DMS53 treated with DMSO at 0.1 percent for 48 hours (cell line): ENCODE data around the gene KAT2A.
"Not testable (repeated sequence)": the region's sequence is repeated elsewhere in the genome, so short reads cannot be mapped to it uniquely, and the experiment has no call there.

ENCODE experiments used
- DNase-seq: peaks from one replicate; lab custom pipeline; 2025; ENCODE audit not compliant: unreplicated experiment; lab: John Stamatoyannopoulos, UW

The KAT2A gene

DNA sequence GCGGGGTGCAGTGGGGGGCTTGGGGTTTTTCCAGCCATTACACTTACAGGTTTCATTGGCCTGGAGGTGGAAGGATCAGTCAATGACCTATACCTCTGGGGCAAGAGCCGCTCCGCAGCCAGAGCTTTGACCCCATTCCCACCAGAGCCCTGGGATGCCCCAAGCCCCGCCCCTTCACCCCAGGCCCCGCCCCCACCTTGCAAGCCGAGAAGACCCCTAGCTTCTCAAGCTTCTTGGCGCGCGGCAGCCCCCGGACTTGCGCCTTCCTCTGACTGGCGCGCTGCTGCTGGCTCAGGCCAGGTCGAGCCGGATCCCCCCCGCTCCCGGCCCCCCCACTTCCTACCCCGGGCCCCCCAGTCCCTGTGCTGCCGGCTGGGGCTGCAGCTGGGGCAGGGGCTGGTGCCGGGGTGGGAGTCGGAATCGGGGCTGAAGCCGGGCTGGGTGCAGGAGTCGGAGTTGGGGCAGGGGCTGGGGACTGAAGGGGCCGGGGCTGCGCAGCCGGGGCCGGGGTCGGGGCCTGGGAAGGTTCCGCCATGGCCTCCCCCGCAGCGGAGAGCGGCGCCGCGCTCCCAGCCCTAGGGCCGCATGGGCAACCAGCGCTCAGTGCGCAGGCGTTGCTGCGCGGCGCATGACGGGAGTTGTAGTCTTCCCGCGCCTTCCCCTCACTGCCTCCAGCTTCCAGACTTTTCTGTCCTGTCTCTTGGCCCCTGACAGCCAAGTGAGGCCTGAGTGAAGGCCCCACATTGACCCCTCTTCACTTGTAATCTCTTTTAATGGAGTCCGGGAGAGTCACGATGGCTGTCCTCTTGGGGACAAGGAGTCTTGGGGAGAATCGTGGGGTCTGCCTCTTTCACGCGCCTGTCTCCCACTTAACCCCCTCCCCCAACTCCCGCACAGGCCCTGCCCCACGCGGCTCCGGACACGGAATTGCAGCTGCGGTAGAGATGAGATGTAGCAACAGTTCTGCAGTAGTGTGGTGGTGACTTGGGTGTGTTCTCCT lies at the start of gene KAT2A:
Gene KAT2A (minus strand): TSS at position 598 of the 1,000 bp plus-strand sequence. CDS start 63 bp downstream, at position 535.
- peak; percentile 54 for DNase-seq

DNA sequence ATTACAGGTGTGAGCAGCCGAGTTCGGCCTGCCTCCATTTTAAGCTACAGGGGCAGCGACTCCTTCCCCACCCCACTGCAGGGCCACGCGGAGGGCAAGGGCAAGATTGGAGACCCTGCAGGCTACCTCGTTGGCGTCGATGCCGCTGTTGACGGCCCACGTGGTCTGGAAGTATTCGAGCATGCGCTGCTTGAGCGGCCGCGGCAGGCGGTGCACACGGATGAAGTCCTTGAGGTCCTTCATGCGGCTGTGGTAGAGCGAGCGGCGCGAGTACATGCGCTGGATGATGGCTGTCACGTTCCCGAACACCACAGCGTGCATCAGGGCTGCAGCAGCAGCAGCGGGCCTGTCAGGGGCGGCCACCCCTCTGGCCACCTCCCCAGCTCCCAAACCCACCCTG lies 48.2 kb upstream of the KAT2A start:
- no peak for DNase-seq

DNA sequence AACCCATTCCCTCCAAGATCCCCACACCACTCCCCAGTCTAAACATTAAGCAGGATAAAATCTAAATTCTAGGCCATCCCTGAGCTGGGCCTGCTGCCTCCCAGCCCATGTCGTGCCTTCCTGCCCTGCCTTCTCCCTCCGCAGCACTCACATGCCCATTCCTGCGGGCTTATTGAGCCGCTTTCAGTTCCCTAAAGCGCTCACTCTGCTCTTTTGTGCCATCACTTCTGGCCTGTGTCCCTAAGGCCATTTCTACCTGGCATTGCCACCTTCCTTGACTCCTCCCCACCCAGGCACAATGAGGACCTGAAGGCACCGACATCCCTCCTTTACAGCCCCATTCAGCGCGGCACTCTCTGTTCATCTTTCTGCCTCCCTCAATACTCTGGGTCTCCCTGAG lies 46.6 kb upstream of the KAT2A start:
- no peak for DNase-seq

DNA sequence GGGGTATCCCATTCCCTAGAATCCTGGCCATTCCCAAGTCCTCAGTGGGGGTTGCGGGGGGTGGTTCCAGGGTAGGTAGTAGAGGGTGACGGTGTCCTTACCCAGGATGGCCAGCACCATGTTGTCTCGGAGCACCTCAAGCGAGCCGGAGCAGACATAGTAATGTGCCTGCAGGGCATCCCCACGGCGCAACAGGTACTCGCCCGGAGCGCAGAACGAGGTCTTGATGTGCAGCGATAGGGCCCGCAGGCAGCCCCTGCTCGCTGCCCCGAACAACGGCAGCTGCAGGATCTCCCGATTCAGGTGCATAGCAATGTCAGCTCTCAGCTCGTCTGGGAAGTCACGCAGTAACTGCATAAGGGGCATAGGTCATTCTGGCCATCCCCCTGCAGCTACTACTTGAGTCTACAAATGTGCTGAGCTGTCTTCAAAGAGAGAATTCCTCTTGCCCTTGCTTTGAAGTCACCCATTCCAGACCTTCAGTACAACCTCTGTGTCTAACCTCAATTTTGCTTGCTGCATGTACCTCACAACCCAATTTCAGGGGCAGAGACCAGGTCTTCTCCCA lies 45.1 kb upstream of the KAT2A start:
- DNase-seq, result no peak

DNA sequence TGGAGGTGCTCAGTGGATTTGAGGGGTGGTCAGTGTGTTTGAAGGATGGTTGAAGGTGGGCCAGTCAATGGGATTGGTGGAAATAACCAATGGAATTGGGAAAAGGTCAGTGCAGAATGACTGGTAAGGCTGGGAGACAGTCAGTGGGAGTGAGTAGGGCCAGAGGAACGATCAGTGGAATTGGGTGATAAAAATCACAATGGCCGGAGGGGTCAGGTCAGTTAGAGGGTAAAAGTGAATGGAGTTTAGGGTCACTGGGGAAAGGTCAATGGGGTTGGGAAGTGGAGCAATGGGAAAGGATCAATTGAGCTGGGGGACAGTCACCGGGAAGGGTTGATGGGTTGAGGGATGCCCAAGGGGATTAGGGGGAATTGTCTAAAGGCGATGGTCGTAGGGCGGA lies 44.6 kb upstream of the KAT2A start:
- DNase-seq, result no peak

DNA sequence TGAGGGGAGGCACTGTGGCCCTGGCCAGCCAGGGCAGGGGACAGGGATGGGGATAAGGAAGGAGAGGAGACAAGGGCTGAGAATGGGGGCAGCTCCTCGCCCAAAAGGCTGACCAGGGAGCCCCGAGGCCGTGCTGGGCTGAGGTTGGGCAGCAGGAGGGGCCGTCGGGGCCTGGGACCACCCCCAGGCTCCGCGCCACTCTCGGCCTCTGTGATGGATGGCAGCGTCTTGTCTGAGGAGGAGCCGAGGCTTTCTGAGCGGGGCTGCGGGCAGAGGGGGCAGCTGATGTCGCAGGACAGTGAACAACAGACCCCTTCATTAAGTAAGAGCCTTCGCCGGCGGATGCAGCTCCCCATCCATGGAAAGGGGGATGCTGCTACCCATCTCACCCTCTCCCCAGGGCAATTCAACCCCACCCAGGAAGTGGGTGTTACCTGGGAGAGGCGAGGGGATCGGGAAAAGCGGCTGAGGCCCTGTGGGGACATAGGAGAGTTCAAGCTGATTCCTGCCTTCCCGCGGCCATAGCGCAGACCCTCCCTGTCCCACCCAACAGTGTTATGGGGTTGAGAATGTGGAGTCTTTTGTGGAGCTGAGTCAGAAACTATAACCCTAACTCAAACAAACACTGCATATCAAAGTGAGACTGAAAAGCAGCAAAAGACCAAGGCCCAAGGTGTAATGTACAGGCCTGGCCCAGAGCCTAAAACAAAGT lies 42.7 kb upstream of the KAT2A start:
- DNase-seq, result no peak

DNA sequence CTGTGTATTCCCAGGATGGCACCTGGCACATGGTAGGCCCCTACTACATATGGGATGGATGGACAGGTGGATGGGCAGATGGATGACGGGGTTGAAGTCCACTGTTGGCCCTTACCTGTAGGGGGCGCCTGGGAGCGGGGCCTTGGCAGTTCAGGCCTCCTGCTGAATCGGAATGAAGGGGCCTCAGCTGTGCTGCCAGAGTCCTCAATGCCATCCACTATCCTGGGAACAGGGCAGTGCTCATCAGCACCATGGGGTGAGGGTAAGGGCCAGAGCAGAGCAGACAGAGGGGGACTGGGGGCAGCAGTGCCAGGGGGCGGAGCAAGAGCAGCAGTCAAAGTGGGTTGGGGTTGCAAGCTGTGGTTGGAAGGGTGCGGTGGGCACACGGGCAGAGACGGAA lies 41.9 kb upstream of the KAT2A start:
- DNase-seq, result no peak

DNA sequence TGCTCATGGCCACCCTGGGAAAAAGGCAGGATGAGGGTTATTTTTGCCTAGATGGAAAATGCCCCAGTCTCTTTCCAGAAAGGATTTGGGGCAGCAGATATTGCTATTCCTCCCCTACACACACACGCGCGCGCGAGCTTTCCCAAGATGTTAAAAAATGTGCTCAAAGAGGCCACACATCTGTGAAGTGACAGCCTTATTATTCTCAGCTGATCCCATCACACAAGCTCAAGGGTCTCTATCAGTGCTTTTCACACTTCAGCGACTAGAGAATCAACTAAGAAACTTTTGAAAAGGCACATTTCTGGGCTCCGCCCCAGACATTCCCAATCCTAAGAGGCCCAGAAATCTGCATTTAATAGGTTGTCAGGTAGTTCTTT lies 39.4 kb upstream of the KAT2A start:
- no peak for DNase-seq

DNA sequence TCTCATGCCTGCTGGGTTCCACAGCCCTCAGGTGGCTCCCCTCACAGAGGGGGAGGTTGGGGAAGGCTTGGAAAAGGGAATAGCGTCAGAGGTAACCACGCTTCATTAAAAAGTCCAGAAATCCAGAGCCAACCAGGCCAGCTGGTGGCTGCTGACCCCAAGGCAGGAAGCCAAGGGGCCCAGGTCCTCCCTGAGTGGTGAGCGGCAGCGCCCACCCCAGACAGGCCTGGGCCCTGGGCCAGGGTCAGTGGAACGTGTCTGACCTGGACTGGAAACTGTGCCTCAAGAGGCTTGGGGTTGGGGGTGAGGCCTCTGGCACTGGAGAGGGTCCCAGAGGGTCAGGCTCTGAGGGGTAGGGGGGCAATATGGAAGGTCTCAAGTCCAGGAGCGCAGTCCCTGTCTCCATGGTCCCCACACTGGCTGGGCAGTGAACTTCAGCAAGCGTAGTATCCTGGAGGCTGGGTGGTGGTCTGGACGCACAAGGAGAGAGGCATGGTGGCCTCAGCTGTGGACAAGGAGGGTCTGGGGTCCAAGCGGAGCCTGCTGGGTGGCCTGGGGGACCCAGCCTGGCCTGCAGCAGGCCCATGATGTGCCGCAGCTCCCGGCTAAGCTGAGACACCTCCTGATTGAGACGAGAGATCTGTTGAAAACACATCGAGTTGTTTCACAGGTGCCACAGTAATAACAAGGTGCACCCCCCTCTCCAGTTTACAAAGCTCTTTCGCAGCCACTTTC lies 38.8 kb upstream of the KAT2A start:
- no peak for DNase-seq

DNA sequence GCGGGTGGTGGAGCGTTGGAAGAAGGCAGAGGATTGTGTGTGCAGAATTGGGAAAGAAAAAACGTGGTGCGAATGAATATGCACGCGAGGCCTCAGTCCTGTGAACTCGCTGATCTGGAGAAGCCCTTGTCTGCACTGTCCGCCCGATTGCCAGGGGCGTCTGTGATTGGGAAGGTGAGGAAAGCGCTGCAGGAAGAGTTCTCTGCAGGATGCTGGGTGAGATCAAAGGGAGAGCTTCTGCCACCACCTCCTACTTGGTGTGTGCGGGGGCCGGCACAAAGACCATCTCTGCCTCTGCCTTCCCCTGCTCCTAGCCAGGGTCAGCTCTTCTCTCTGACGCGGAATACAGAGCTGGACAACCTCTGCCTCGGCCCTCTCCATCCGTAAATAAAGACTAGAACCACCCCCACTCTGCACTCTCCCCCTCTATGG lies 34.5 kb upstream of the KAT2A start:
- DNase-seq, result no peak

DNA sequence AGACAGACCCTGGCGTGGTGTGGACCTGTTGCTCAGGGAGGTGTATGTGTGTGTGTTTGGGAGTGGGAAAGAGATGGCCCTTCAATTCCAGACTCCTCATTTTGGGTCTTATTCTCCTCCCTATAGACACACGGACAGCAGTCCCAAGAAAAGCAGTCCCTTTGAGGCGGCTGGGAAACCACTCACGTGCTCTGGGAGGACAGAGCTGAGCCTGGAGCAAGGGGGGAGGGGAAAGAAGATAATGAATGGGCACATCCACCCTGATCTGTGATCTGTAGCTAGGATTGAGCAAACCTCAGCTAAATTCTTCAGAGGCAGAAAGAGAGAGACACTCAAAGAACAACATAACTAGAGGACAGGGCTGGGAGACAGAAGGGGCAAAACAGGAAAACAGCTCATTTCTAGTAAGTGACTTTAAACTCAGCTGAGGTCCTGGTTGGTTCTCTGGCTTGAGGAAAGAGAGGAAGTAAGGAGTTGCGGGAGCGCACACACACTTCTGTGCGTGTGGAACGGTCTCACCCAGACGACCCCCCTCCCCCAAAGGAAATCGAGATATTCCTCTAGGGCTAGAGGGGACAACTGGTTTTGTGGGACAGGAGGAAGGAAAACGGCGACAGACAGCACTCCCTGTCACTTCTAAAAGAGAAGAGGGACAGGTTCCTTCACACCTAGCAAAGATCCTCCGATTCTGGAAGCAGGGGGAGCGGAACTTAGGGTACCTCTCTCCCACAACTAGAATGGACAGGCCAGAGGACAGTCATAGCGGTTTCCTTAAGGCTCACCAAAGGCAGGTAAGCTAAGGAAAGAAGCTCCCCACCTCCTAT lies 33.0 kb upstream of the KAT2A start:
- no peak for DNase-seq

DNA sequence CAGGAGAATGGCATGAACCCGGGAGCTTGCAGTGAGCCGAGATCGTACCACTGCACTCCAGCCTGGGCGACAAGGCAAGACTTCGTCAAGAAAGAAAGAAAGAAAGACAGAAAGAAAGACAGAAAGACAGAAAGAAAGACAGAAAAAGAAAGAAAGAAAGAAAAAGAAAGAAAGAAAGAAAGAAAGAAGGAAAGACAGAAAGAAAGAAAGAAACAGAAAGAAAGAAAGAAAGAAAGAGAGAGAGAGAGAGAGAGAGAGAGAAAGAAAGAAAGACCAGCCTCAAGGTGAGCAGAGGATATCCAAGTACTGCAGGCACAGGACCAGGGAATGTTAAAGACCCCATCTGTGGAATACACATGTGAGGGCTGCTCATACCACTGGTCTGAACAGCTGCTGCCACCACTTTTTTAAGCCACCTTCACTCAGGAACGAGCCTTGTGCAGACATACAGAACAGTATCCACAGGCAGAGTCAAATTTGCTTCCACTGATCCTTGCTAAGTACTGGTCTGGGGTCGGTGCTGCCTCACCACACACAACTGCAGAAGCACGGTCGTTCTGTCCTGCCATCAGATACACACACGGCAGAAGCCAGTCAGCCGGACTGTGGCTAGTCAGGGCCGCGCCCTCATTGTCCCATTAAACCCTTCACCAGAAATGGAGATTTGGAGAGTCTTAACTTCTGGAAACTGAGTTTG lies 25.9 kb upstream of the KAT2A start:
- no peak for DNase-seq

DNA sequence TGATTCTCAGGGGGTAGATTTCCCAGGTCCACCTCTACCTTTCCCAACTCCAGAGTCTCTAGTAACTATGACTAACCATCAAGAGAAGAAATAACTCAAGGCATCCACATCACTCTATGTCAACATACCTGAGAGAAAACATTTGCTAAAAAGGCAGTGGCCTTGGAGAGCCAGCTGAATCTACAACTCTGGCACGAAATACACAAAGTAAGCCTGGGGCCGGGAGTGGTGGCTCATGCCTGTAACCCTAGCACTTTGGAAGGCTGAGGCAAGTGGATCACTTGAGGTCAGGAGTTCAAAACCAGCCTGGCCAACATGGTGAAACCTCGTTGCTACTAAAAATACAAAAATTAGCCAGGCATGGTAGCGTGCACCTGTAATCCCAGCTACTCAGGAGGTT lies 22.0 kb upstream of the KAT2A start:
- not testable (repeated sequence) for DNase-seq

DNA sequence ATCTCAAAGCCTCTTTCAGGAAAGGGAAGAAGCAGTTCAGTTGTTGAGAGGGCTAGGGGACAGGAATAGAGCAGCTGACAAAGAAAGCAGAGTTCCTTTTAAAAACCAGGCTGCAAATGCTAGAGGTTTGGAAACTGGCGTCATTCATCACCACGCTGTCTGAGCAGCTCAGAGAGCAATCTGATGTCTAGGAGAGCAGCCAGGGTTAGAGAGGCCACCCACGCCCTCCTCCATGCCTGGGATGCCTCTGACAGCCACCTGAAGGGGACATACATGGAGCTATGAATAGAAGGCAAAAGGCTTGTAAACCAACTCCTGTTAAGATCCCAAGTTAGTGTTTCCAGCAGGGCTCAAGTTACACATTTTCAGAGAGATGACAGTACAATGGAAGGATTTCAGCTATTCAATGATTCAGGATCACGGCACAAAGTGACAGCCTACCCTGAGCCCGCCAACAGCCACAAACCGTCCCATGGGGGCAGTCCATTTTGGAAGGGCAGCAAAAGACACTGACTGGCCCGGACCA lies 21.3 kb upstream of the KAT2A start:
- no peak for DNase-seq

DNA sequence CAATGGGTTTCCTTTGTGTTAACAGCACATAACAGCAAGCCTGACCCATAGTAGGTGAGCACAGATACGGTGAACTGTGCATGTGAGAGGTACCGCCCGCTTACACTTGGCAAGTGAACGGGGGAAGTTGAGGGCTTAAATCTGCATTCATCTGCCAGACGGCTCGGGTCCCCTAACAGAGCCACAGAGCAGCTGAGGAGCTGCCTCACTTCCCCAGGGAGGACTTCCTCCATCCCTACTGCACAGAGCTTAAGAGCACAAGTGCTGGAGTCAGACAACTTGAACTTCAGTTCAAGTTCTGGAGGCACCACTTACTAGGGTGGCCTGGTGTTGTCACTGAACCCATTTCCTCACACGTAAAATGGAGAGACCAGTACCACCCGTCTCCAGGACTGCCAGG lies 20.2 kb upstream of the KAT2A start:
- DNase-seq, result no peak

DNA sequence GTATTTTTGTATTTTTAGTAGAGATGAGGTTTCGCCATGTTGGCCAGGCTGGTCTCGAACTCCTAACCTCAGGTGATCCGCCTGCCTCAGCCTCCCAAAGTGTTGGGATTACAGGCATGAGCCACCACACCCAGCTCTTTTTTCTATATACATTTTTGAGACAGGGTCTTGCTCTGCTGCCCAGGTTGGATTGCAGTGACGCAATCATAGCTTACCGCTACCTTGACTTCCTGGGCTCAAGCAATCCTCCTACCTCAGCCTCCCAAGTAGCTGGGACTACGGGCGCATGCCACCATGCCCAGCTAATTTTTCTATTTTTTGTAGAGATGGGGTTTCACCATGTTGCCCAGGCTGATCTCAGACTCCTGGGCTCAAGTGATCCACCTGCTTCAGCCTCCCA lies 19.5 kb upstream of the KAT2A start:
- not testable (repeated sequence) for DNase-seq

DNA sequence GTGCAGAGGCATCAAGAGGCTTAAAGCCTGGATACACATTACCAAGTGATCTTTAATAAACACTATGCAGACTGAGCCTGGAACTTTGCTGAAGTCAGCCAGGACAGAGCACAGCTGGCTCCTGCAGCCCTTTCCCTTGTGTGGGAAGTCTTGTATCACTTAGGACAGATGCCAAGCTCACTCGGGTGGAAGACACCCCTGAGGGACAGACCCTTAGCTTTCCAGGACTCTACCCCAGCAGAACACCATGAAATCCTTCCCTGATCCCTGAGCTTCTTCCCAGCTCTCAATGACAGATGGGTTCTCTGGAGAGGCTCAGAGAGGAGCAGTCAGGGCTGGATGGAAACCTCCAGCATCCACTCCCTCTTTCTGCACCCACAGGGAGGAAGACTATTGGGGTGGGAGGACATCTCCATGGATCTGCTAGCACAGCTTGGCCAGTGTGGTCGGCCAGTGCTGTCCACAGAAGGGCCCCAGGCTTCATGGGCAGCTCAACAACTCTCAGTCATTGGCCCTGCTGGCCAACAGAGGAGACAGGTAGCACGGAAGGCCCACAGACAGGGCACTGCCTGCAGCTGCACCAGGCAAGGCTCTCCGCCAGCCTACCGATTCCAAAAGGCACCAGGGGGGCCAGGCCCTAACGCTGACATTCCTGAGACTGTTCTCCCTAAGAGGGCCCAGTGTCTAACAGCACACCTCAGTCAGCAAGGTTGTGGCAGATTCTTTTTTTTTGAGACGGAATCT lies 17.8 kb upstream of the KAT2A start:
- no peak for DNase-seq

DNA sequence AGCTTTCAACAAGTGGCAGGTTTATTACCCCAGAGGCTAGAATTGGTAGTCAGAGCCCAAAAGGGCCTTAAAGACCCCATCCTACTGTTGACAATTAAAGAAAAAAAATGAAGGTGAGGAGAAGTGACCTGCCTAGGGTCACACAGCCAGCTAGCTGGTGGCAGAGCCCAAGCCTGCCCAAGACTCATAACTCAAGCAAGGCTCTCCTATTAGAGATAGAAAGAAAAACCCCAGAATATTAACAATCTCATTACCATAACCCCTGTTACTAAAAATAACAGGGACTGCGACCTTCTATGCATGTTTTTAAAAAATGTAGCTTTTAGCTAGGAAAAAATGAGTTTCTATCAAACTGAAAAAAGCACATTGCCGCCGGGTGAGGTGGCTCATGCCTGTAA lies 15.5 kb upstream of the KAT2A start:
- DNase-seq, result no peak
